Measurements from ENCODE around the gene MPPED1. TPM values are rescaled to one million over a fixed set of nuclear protein-coding genes. Genes with fewer than 3 reads are reported as not detected.

MPPED1 gene
- polyA plus RNA-seq, 4 donors = 0.01 to 1.4 (median 0.40) TPM; not detected in 1

- FAIRE-seq = no peak
Measured at GRCh38 chr22:43532301-43533155, 120.7 kb downstream of the MPPED1 start.

GRCh38 chr22:43533156-43533530, 121.3 kb downstream of the MPPED1 start:
- H3K4me1 ChIP-seq (ENCODE audit: control insufficient read depth in 3 of 3, insufficient read depth in 2 of 3, low read depth in 1 of 3, low read length in 2 of 3) = no peaks in the 10 kb centered on the region
- no peak for DNase-seq
- no peak for FAIRE-seq
- 82 to 90% (median 88%) methylated on average over 3 of the region's 3 CpGs for WGBS, 3 donors
- no peak overlapping the region for H3K4me3 ChIP-seq (ENCODE audit: low read depth in 1 of 3, low read length in 3 of 3)
- H3K27ac ChIP-seq (ENCODE audit: low read depth in 1 of 3, low read length in 2 of 3) = no peak overlapping the region
- no peaks in the 10 kb centered on the region for H3K36me3 ChIP-seq (ENCODE audit: control insufficient read depth in 3 of 3, insufficient read depth in 2 of 3, low read depth in 1 of 3, low read length in 3 of 3)
- no peaks in the 10 kb centered on the region for H3K27me3 ChIP-seq (ENCODE audit: control insufficient read depth in 3 of 3, insufficient read depth in 3 of 3, low read length in 3 of 3)
- H3K9me3 ChIP-seq (ENCODE audit: control insufficient read depth in 2 of 2, insufficient read depth in 1 of 2, low read depth in 1 of 2, low read length in 1 of 2) = peaks cover 0 to 4% of the 10 kb centered on the region in 2 donors

More at GRCh38 chr22:43532301-43533155, 120.7 kb downstream of the MPPED1 start:
- 73 to 85% (median 77%) methylated on average over 17 of the region's 17 CpGs for WGBS, 3 donors
- DNase-seq = no peak
- Histone ChIP-seq H3K36me3 (ENCODE audit: control insufficient read depth in 3 of 3, insufficient read depth in 2 of 3, low read depth in 1 of 3, low read length in 3 of 3) (no peaks in the 10 kb centered on the region), H3K27ac (ENCODE audit: low read depth in 1 of 3, low read length in 2 of 3) (no peak overlapping the region), H3K27me3 (ENCODE audit: control insufficient read depth in 3 of 3, insufficient read depth in 3 of 3, low read length in 3 of 3) (no peaks in the 10 kb centered on the region), H3K4me1 (ENCODE audit: control insufficient read depth in 3 of 3, insufficient read depth in 2 of 3, low read depth in 1 of 3, low read length in 2 of 3) (no peaks in the 10 kb centered on the region), H3K9me3 (ENCODE audit: control insufficient read depth in 2 of 2, insufficient read depth in 1 of 2, low read depth in 1 of 2, low read length in 1 of 2) (peaks cover 0 to 4% of the 10 kb centered on the region in 2 donors), H3K4me3 (ENCODE audit: low read depth in 1 of 3, low read length in 3 of 3) (no peak overlapping the region)

GRCh38 chr22:43533656-43534428, 122.0 kb downstream of the MPPED1 start:
- Histone ChIP-seq H3K4me1 (ENCODE audit: control insufficient read depth in 3 of 3, insufficient read depth in 2 of 3, low read depth in 1 of 3, low read length in 2 of 3) (no peaks in the 10 kb centered on the region), H3K27ac (ENCODE audit: low read depth in 1 of 3, low read length in 2 of 3) (no peak overlapping the region), H3K4me3 (ENCODE audit: low read depth in 1 of 3, low read length in 3 of 3) (no peak overlapping the region), H3K9me3 (ENCODE audit: control insufficient read depth in 2 of 2, insufficient read depth in 1 of 2, low read depth in 1 of 2, low read length in 1 of 2) (peaks cover 0 to 4% of the 10 kb centered on the region in 2 donors), H3K27me3 (ENCODE audit: control insufficient read depth in 3 of 3, insufficient read depth in 3 of 3, low read length in 3 of 3) (no peaks in the 10 kb centered on the region), H3K36me3 (ENCODE audit: control insufficient read depth in 3 of 3, insufficient read depth in 2 of 3, low read depth in 1 of 3, low read length in 3 of 3) (no peaks in the 10 kb centered on the region)
- WGBS, 3 donors = 89 to 93% (median 90%) methylated on average over 10 of the region's 10 CpGs
- DNase-seq = no peak
- no peak for FAIRE-seq

- WGBS, 3 donors = 86 to 89% (median 88%) methylated on average over 6 of the region's 6 CpGs
- DNase-seq (no peak), FAIRE-seq (no peak)
- H3K9me3 ChIP-seq (ENCODE audit: control insufficient read depth in 2 of 2, insufficient read depth in 1 of 2, low read depth in 1 of 2, low read length in 1 of 2) = peaks cover 0 to 4% of the 10 kb centered on the region in 2 donors
- H3K4me1 ChIP-seq (ENCODE audit: control insufficient read depth in 3 of 3, insufficient read depth in 2 of 3, low read depth in 1 of 3, low read length in 2 of 3) = no peaks in the 10 kb centered on the region
- H3K36me3 ChIP-seq (ENCODE audit: control insufficient read depth in 3 of 3, insufficient read depth in 2 of 3, low read depth in 1 of 3, low read length in 3 of 3) = no peaks in the 10 kb centered on the region
- H3K4me3 ChIP-seq (ENCODE audit: low read depth in 1 of 3, low read length in 3 of 3) = no peak overlapping the region
- no peak overlapping the region for H3K27ac ChIP-seq (ENCODE audit: low read depth in 1 of 3, low read length in 2 of 3)
- H3K27me3 ChIP-seq (ENCODE audit: control insufficient read depth in 3 of 3, insufficient read depth in 3 of 3, low read length in 3 of 3) = no peaks in the 10 kb centered on the region
Measured at GRCh38 chr22:43534916-43535315, 123.1 kb downstream of the MPPED1 start.

GRCh38 chr22:43535336-43535735, 123.5 kb downstream of the MPPED1 start:
- no peak overlapping the region for H3K4me3 ChIP-seq (ENCODE audit: low read depth in 1 of 3, low read length in 3 of 3)
- FAIRE-seq (no peak), DNase-seq (no peak)
- 93 to 95% (median 94%) methylated on average over 7 of the region's 7 CpGs for WGBS, 3 donors
- H3K27me3 ChIP-seq (ENCODE audit: control insufficient read depth in 3 of 3, insufficient read depth in 3 of 3, low read length in 3 of 3) = no peaks in the 10 kb centered on the region
- H3K27ac ChIP-seq (ENCODE audit: low read depth in 1 of 3, low read length in 2 of 3) = no peak overlapping the region
- H3K36me3 ChIP-seq (ENCODE audit: control insufficient read depth in 3 of 3, insufficient read depth in 2 of 3, low read depth in 1 of 3, low read length in 3 of 3) = no peaks in the 10 kb centered on the region
- H3K4me1 ChIP-seq (ENCODE audit: control insufficient read depth in 3 of 3, insufficient read depth in 2 of 3, low read depth in 1 of 3, low read length in 2 of 3) = no peaks in the 10 kb centered on the region
- H3K9me3 ChIP-seq (ENCODE audit: control insufficient read depth in 2 of 2, insufficient read depth in 1 of 2, low read depth in 1 of 2, low read length in 1 of 2) = peaks cover 0 to 4% of the 10 kb centered on the region in 2 donors

GRCh38 chr22:43535741-43536140, 123.9 kb downstream of the MPPED1 start:
- H3K27me3 ChIP-seq (ENCODE audit: control insufficient read depth in 3 of 3, insufficient read depth in 3 of 3, low read length in 3 of 3) = no peaks in the 10 kb centered on the region
- FAIRE-seq (no peak), DNase-seq (no peak)
- no peak overlapping the region for H3K4me3 ChIP-seq (ENCODE audit: low read depth in 1 of 3, low read length in 3 of 3)
- 69 to 79% (median 76%) methylated on average over 5 of the region's 5 CpGs for WGBS, 3 donors
- no peak overlapping the region for H3K27ac ChIP-seq (ENCODE audit: low read depth in 1 of 3, low read length in 2 of 3)
- H3K4me1 ChIP-seq (ENCODE audit: control insufficient read depth in 3 of 3, insufficient read depth in 2 of 3, low read depth in 1 of 3, low read length in 2 of 3) = no peaks in the 10 kb centered on the region
- H3K36me3 ChIP-seq (ENCODE audit: control insufficient read depth in 3 of 3, insufficient read depth in 2 of 3, low read depth in 1 of 3, low read length in 3 of 3) = no peaks in the 10 kb centered on the region
- peaks cover 0 to 4% of the 10 kb centered on the region in 2 donors for H3K9me3 ChIP-seq (ENCODE audit: control insufficient read depth in 2 of 2, insufficient read depth in 1 of 2, low read depth in 1 of 2, low read length in 1 of 2)

- Histone ChIP-seq H3K4me1 (ENCODE audit: control insufficient read depth in 3 of 3, insufficient read depth in 2 of 3, low read depth in 1 of 3, low read length in 2 of 3) (no peaks in the 10 kb centered on the region), H3K4me3 (ENCODE audit: low read depth in 1 of 3, low read length in 3 of 3) (no peak overlapping the region), H3K27ac (ENCODE audit: low read depth in 1 of 3, low read length in 2 of 3) (no peak overlapping the region), H3K27me3 (ENCODE audit: control insufficient read depth in 3 of 3, insufficient read depth in 3 of 3, low read length in 3 of 3) (no peaks in the 10 kb centered on the region), H3K36me3 (ENCODE audit: control insufficient read depth in 3 of 3, insufficient read depth in 2 of 3, low read depth in 1 of 3, low read length in 3 of 3) (no peaks in the 10 kb centered on the region), H3K9me3 (ENCODE audit: control insufficient read depth in 2 of 2, insufficient read depth in 1 of 2, low read depth in 1 of 2, low read length in 1 of 2) (peaks cover 0 to 4% of the 10 kb centered on the region in 2 donors)
- DNase-seq = no peak
- FAIRE-seq = no peak
- 87 to 94% (median 91%) methylated on average over 14 of the region's 14 CpGs for WGBS, 3 donors
Measured at GRCh38 chr22:43537019-43537585, 125.3 kb downstream of the MPPED1 start.
